ENCODE data around the gene NANOS1. TPM values are rescaled to one million over a fixed set of nuclear protein-coding genes. Genes with fewer than 3 reads are reported as not detected.

The NANOS1 gene
- 1 to 10 TPM in 2 of 4 donors, under 1 TPM in 2; 0.19 to 1.7 (median 1.1) TPM for total RNA-seq

- H3K27me3 ChIP-seq, result no peaks in the 10 kb centered on the region
- H3K9me3 ChIP-seq, result no peaks in the 10 kb centered on the region
- H3K36me3 ChIP-seq, result peaks cover 0 to 31% (median 16%) of the 10 kb centered on the region in 3 donors
- intact Hi-C loops (cut with DNase I), result loop anchor here (5.0 kb wide), 1 partner anchor 47 kb away; no protein-coding TSS in a partner anchor
- H3K4me1 ChIP-seq, result peaks cover 20 to 52% (median 24%) of the 10 kb centered on the region in 3 donors
- peak within 1 kb of the TSS; percentile 47 to 82 (median 71) for H3K27ac ChIP-seq
- H3K4me3 ChIP-seq, result peak within 1 kb of the TSS; percentile 49 to 80 (median 64)
- WGBS, 2 donors, result 0% methylated on average over 3 of the region's 136 CpGs; no CpG with 5 or more reads in 1 of the 2 donors
- DNase-seq, result no peak
- TF ChIP-seq CTCF (IDR thresholded peaks at IDR 0.05) (no peak), POLR2A (IDR thresholded peaks at IDR 0.05) (no peak)
Observed at GRCh38 chr10:119029613-119030420, at the start of gene NANOS1. Gene NANOS1 (plus strand): TSS chr10:119029714. CDS start chr10:119029802, 88 bp downstream.

GRCh38 chr10:118980135-118980865 lies 49.2 kb upstream of the NANOS1 start:
- no peak overlapping the region for H3K4me3 ChIP-seq
- no peaks in the 10 kb centered on the region for H3K4me1 ChIP-seq
- DNase-seq, result no peak
- intact Hi-C loops (cut with DNase I), result no loop called here
- WGBS, 2 donors, result 82 to 86% methylated on average over 4 to 10 of the region's 17 CpGs
- H3K9me3 ChIP-seq, result no peaks in the 10 kb centered on the region
- H3K36me3 ChIP-seq, result no peaks in the 10 kb centered on the region
- TF ChIP-seq CTCF (IDR thresholded peaks at IDR 0.05) (no peak), POLR2A (IDR thresholded peaks at IDR 0.05) (no peak)
- H3K27ac ChIP-seq, result no peak overlapping the region
- no peaks in the 10 kb centered on the region for H3K27me3 ChIP-seq

- WGBS, 2 donors, result 73 to 79% methylated on average over 5 to 6 of the region's 6 CpGs
- DNase-seq, result no peak
- Histone ChIP-seq H3K4me1 (no peaks in the 10 kb centered on the region), H3K27ac (no peak overlapping the region), H3K4me3 (no peak overlapping the region), H3K9me3 (peaks cover 0 to 5% (median 0%) of the 10 kb centered on the region in 3 donors), H3K36me3 (no peaks in the 10 kb centered on the region), H3K27me3 (no peaks in the 10 kb centered on the region)
- TF ChIP-seq POLR2A (IDR thresholded peaks at IDR 0.05) (no peak), CTCF (IDR thresholded peaks at IDR 0.05) (no peak)
- intact Hi-C loops (cut with DNase I), result no loop called here
Observed at GRCh38 chr10:118980870-118981269, 48.6 kb upstream of the NANOS1 start.

- TF ChIP-seq POLR2A (IDR thresholded peaks at IDR 0.05), result no peak
- TF ChIP-seq CTCF (IDR thresholded peaks at IDR 0.05), result no peak
- intact Hi-C loops (cut with DNase I), result no loop called here
Observed at GRCh38 chr10:118981946-118982345, 47.6 kb upstream of the NANOS1 start.

GRCh38 chr10:118982366-118982765 lies 47.1 kb upstream of the NANOS1 start:
- no peak for TF ChIP-seq CTCF (IDR thresholded peaks at IDR 0.05)
- TF ChIP-seq POLR2A (IDR thresholded peaks at IDR 0.05), result no peak
- Histone ChIP-seq H3K27ac (no peak overlapping the region), H3K27me3 (no peaks in the 10 kb centered on the region), H3K4me3 (no peak overlapping the region), H3K36me3 (no peaks in the 10 kb centered on the region), H3K9me3 (peaks cover 0 to 9% (median 0%) of the 10 kb centered on the region in 3 donors), H3K4me1 (no peaks in the 10 kb centered on the region)
- intact Hi-C loops (cut with DNase I), result no loop called here
- WGBS, 2 donors, result 83 to 88% methylated on average over 1 to 3 of the region's 4 CpGs
- no peak for DNase-seq

More at GRCh38 chr10:118981946-118982345, 47.6 kb upstream of the NANOS1 start:
- no peaks in the 10 kb centered on the region for H3K4me1 ChIP-seq
- 82% methylated on average over 8 of the region's 11 CpGs; no CpG with 5 or more reads in 1 of the 2 donors for WGBS, 2 donors
- no peaks in the 10 kb centered on the region for H3K36me3 ChIP-seq
- no peak for DNase-seq
- no peak overlapping the region for H3K27ac ChIP-seq
- no peaks in the 10 kb centered on the region for H3K27me3 ChIP-seq
- H3K4me3 ChIP-seq, result no peak overlapping the region
- H3K9me3 ChIP-seq, result peaks cover 0 to 9% (median 0%) of the 10 kb centered on the region in 3 donors

All from esophagus squamous epithelium (tissue), 5 donors.